KMS-11 (cell line): Measurements from ENCODE around the gene NTM.

Experiments
- H2AFZ ChIP-seq: fragments of 200-600 bp; sonication (generic); 2 replicates; pipeline ENCODE4 v1.6.1; 2016; ENCODE audit warnings: antibody characterized with exemption, mixed run types, low read depth
- H3K27ac ChIP-seq: fragments of 200-600 bp; sonication (generic); 2 replicates; pipeline ENCODE4 v1.6.1; 2016; ENCODE audit warnings: mild to moderate bottlenecking, mixed run types
- H3K27me3 ChIP-seq: fragments of 200-600 bp; sonication (generic); 2 replicates; pipeline ENCODE4 v1.6.1; 2017; ENCODE audit warnings: mild to moderate bottlenecking, low read depth, mixed run types, moderate library complexity; ENCODE audit not compliant: insufficient read depth
- H3K36me3 ChIP-seq: fragments of 200-600 bp; sonication (generic); 2 replicates; pipeline ENCODE4 v1.6.1; 2017; ENCODE audit warnings: mild to moderate bottlenecking, mixed run types; ENCODE audit not compliant: insufficient read depth
- H3K4me1 ChIP-seq: fragments of 200-600 bp; sonication (generic); 2 replicates; pipeline ENCODE4 v1.6.1; 2016; ENCODE audit warnings: mild to moderate bottlenecking, low read depth, mixed run types; ENCODE audit not compliant: poor library complexity, severe bottlenecking
- H3K4me2 ChIP-seq: fragments of 200-600 bp; sonication (generic); 2 replicates; pipeline ENCODE4 v1.7.0; 2016; ENCODE audit warnings: mild to moderate bottlenecking, mixed run types
- H3K4me3 ChIP-seq: fragments of 200-600 bp; sonication (generic); IDR thresholded peaks from 2 replicates; pipeline ENCODE4 v1.6.1; 2017; ENCODE audit warnings: low read depth, low read length, mixed read lengths; ENCODE audit not compliant: insufficient read depth
- H3K79me2 ChIP-seq: fragments of 200-600 bp; sonication (generic); 2 replicates; pipeline ENCODE4 v1.6.1; 2016; ENCODE audit warnings: low read depth, mixed run types; ENCODE audit not compliant: insufficient read depth
- H3K9ac ChIP-seq: fragments of 200-600 bp; sonication (generic); 2 replicates; pipeline ENCODE4 v1.6.1; 2016; ENCODE audit warnings: mild to moderate bottlenecking, mixed run types
- H4K20me1 ChIP-seq: fragments of 200-600 bp; sonication (generic); 2 replicates; pipeline ENCODE4 v1.6.1; 2016; ENCODE audit warnings: mild to moderate bottlenecking, mixed run types; ENCODE audit not compliant: insufficient read depth
- TF ChIP-seq, protein P1 (sequence below): fragments of 200-600 bp; sonication (generic); conservative IDR thresholded peaks from 2 replicates; pipeline ENCODE4 v1.6.1; 2017; ENCODE audit warnings: low read depth, mild to moderate bottlenecking, antibody characterized with exemption, low read length, moderate library complexity, mixed read lengths

The NTM gene

DNA sequence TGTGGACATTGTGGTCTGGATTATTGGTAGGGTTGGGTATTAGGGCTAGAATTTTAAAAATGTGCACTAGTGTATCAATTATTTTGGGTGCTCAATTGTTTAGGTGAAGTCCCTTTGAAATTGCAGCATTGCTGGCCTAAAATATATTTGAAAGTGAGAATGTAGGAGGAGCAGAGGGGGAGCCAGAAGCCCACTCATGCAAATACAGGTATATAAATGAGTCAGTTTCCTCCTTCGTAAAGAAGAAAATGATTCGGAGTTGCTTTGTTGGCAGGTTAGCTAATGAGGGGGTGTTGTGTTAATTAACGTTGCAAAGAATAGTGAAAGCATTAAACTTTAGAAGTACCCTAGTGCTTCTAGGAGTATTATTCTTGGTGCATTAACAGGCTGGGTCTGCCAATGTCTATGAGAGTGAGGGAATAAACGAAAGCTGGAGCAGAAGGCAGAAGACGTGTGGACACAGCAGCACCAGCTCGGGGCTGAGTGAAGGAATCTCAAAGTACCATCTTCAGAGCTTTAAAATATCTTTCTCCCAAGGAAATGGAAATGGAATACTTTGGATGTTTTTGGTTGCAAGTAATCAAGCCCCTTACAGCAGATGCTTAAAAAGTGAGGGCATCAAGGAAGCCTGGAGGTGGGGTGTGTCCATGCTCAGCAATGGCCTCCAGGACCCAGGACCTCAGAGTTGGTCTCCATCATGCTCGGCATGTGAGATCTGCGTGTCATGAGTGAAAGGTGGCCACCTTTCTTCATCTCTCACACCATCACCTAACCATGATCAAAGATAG is 522.9 kb downstream of the NTM start:
- no peak overlapping the region for H3K9ac ChIP-seq
- no peaks in the 10 kb centered on the region for H4K20me1 ChIP-seq
- TF ChIP-seq, protein P1, sequence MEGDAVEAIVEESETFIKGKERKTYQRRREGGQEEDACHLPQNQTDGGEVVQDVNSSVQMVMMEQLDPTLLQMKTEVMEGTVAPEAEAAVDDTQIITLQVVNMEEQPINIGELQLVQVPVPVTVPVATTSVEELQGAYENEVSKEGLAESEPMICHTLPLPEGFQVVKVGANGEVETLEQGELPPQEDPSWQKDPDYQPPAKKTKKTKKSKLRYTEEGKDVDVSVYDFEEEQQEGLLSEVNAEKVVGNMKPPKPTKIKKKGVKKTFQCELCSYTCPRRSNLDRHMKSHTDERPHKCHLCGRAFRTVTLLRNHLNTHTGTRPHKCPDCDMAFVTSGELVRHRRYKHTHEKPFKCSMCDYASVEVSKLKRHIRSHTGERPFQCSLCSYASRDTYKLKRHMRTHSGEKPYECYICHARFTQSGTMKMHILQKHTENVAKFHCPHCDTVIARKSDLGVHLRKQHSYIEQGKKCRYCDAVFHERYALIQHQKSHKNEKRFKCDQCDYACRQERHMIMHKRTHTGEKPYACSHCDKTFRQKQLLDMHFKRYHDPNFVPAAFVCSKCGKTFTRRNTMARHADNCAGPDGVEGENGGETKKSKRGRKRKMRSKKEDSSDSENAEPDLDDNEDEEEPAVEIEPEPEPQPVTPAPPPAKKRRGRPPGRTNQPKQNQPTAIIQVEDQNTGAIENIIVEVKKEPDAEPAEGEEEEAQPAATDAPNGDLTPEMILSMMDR: no peak
- no peaks in the 10 kb centered on the region for H3K27me3 ChIP-seq
- H3K27ac ChIP-seq: no peak overlapping the region
- no peaks in the 10 kb centered on the region for H3K79me2 ChIP-seq
- no peak overlapping the region for H3K4me2 ChIP-seq
- H3K4me1 ChIP-seq: no peaks in the 10 kb centered on the region
- H2AFZ ChIP-seq: no peak overlapping the region
- H3K36me3 ChIP-seq: no peaks in the 10 kb centered on the region
- H3K4me3 ChIP-seq: no peak overlapping the region

DNA sequence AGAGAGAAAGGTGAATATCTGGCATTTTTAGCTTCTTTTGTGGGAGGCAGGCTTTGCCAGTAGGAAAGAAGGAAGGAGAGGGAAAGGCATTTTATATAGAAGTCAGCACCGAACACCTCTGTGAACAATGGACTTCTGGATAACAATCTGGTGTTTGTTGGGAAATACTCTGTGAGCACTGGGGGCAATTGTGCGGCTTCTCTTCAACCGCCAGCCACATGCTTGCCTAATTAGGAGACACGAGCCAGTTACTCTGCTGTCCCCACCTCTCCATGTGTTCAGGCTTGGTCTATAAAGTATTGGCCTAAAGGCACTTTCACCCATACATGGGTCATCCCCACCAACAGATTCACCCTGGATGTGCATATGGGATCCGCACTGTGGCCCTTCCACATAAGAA is 523.6 kb downstream of the NTM start:
- TF ChIP-seq, protein P1: no peak

DNA sequence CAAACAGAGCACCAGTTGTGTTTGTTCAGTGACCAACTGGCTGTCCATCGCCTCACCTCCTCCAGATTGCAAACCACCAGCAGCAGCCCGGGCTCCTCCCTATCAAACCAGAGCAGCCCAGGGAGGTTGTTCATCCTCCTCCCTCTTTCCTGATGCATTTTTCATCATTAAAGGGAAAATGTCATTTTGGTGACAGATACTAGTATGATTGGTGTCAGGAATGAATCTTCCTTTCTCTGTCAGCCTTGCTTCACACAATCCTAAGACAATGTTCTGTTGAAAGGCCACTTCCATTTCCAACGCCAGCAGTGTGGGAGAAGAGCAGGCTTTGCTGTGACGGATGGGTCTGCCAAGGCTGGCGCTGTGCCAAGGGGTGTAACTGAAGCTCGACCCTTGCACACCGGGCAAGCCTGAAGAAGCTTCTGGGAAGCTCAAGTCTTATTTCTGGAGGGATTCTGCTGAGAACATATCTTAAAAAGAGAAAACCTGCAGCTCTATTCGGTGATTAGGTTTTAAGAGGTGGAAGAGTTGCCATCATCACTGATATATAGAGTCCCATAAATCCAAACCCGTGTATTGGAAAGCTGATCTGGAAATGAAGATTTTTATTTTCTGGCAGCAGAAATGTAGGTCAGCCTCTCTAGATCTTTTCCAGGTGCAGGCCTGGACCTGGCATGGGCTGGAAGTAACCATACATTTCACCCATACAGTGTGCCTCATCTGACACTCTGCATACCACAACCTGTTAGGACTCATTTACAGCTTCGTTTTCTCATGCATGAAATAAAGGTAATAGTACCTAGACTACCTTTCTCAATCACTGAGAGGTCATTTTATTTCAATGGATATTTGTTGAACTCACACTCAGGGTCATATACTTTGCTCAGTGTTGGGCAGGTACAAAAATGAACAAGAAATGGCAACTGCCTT is 524.5 kb downstream of the NTM start:
- Histone ChIP-seq H3K4me2 (no peak overlapping the region), H3K36me3 (no peaks in the 10 kb centered on the region), H3K9ac (no peak overlapping the region), H3K4me3 (no peak overlapping the region), H3K27ac (no peak overlapping the region), H3K4me1 (no peaks in the 10 kb centered on the region), H3K27me3 (no peaks in the 10 kb centered on the region), H2AFZ (no peak overlapping the region), H4K20me1 (no peaks in the 10 kb centered on the region), H3K79me2 (no peaks in the 10 kb centered on the region)
- TF ChIP-seq, protein P1: no peak

More for the DNA sequence above, 523.6 kb downstream of the NTM start:
- no peaks in the 10 kb centered on the region for H3K79me2 ChIP-seq
- H2AFZ ChIP-seq: no peak overlapping the region
- H3K36me3 ChIP-seq: no peaks in the 10 kb centered on the region
- H3K4me1 ChIP-seq: no peaks in the 10 kb centered on the region
- no peaks in the 10 kb centered on the region for H3K27me3 ChIP-seq
- H3K4me3 ChIP-seq: no peak overlapping the region
- no peak overlapping the region for H3K9ac ChIP-seq
- no peaks in the 10 kb centered on the region for H4K20me1 ChIP-seq
- H3K27ac ChIP-seq: no peak overlapping the region
- no peak overlapping the region for H3K4me2 ChIP-seq

DNA sequence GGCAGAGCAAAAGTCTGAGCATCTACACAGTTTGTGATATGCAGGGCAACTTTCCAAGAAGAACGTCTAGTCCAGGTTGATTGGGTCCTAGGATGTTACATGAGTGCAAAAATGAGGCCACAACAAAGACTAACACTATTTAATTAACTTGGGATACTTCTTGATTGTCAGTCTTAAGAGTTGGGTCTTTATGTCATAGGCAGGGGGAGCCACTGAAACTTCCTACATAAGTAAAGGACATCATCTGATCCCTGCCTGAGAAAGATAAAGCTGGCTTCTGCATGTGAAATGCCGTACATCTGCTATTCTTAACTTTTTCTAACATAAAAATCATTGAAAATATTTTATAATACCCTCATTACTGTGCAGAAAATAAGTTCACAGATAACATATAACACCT is 525.5 kb downstream of the NTM start:
- no peaks in the 10 kb centered on the region for H4K20me1 ChIP-seq
- no peak overlapping the region for H3K4me2 ChIP-seq
- H3K36me3 ChIP-seq: no peaks in the 10 kb centered on the region
- H3K27ac ChIP-seq: no peak overlapping the region
- no peak overlapping the region for H3K4me3 ChIP-seq
- no peaks in the 10 kb centered on the region for H3K4me1 ChIP-seq
- no peak overlapping the region for H2AFZ ChIP-seq
- no peaks in the 10 kb centered on the region for H3K27me3 ChIP-seq
- no peaks in the 10 kb centered on the region for H3K79me2 ChIP-seq
- TF ChIP-seq, protein P1: no peak
- no peak overlapping the region for H3K9ac ChIP-seq
